ENCODE measurements around the gene PLK5. TPM values are rescaled to one million over a fixed set of nuclear protein-coding genes. Genes with fewer than 3 reads are reported as not detected.

PLK5 gene
- total and polyA plus RNA-seq, 2 experiments from 2014 or later: 0.97 to 1.2 TPM

GRCh38 chr19:1489463-1490310, 34.2 kb upstream of the PLK5 start:
- H3K36me3 Mint-ChIP-seq (ENCODE audit: low read depth): no peaks in the 10 kb centered on the region
- H3K4me1 ChIP-seq (ENCODE audit: insufficient read depth): 0 out of 2 replicates have a peak, but pooled peaks cover 4% of the 10 kb centered on the region
- no peaks in the 10 kb centered on the region for H3K9me2 ChIP-seq (ENCODE audit: insufficient read depth)

More at GRCh38 chr19:1489463-1490310, 34.2 kb upstream of the PLK5 start:
- Mint-ChIP-seq H3K4me1 (peaks cover 6% of the 10 kb centered on the region), H3K9me3 (no peaks in the 10 kb centered on the region), H3K4me3 (peak overlapping the region; percentile 88), H3K27me3 (ENCODE audit: insufficient read depth, low read depth, poor library complexity) (peaks cover 19% of the 10 kb centered on the region), H3K27ac (no peak overlapping the region)
- Histone ChIP-seq H3K27ac (ENCODE audit: low read depth) (no peak overlapping the region), H3K27me3 (ENCODE audit: insufficient read depth) (peaks cover 14% of the 10 kb centered on the region), H3K36me3 (ENCODE audit: insufficient read depth) (no peaks in the 10 kb centered on the region), H3K79me2 (replicated peaks; ENCODE audit: insufficient read depth) (no peaks in the 10 kb centered on the region), H3K4me2 (peak overlapping the region; percentile 97), H2AFZ (peak overlapping the region; percentile 98), H3K4me3 (peak overlapping the region; percentile 92), H3F3A (replicated peaks; ENCODE audit: low read depth) (no peaks in the 10 kb centered on the region), H4K20me1 (replicated peaks; ENCODE audit: insufficient read depth) (no peaks in the 10 kb centered on the region)
- DNase-seq (ENCODE audit: low spot score) (no peak), ATAC-seq (peak; percentile 7)
- no peak for TF ChIP-seq EZH2phosphoT487 (IDR thresholded peaks at IDR 0.05; ENCODE audit: unreplicated experiment)
- peak; percentile 28; the same call in 1 of the 2 replicates for TF ChIP-seq ETS1 (IDR thresholded peaks at IDR 0.05)
- peak; percentile 62; the same call in 1 of the 2 replicates for TF ChIP-seq POLR2AphosphoS5 (IDR thresholded peaks at IDR 0.05; ENCODE audit: low read depth)
- TF ChIP-seq REST (IDR thresholded peaks at IDR 0.05; ENCODE audit: unreplicated experiment): no peak

Measured in GM23338 (cell line).